Upper lobe of left lung (tissue), 6 donors: Measurements from ENCODE around the gene TCERG1L. TPM values are rescaled to one million over a fixed set of nuclear protein-coding genes. Genes with fewer than 3 reads are reported as not detected.

Experiments used
- ATAC-seq, 2 donors: fragments of 200-7000 bp; cut with Tn5 transposase; one replicate each; pipeline ENCODE4 v1.9.1; 2022; ENCODE audit warnings: mild to moderate bottlenecking in 2 of 2, moderate library complexity in 2 of 2; ENCODE audit not compliant: low FRiP score in 2 of 2
- DNase-seq, 2 donors: peaks; one replicate each; pipeline ENCODE4 v3.0.0-alpha.2; 2019 to 2020
- H3K27ac ChIP-seq, 4 donors: fragments of 200-600 bp; sonication (generic); one replicate each; pipeline ENCODE4 v1.5.1; 2016 to 2019
- H3K27me3 ChIP-seq, 4 donors: fragments of 200-600 bp; sonication (generic); one replicate each; pipeline ENCODE4 v1.5.1; 2017 to 2019
- H3K36me3 ChIP-seq, 4 donors: fragments of 200-600 bp; sonication (generic); one replicate each; pipeline ENCODE4 v1.5.1; 2016 to 2019
- H3K4me1 ChIP-seq, 4 donors: fragments of 200-600 bp; sonication (generic); one replicate each; pipeline ENCODE4 v1.5.1; 2018 to 2019
- H3K4me3 ChIP-seq, 4 donors: fragments of 200-600 bp; sonication (generic); one replicate each; pipeline ENCODE4 v1.5.1; 2017 to 2019; ENCODE audit warnings: mild to moderate bottlenecking in 2 of 4, moderate library complexity in 1 of 4
- H3K9me3 ChIP-seq, 4 donors: fragments of 200-600 bp; sonication (generic); one replicate each; pipeline ENCODE4 v1.5.1; 2018 to 2019
- EP300 ChIP-seq, 4 donors: sonication (generic); formaldehyde crosslinking; IDR thresholded peaks; one replicate each; pipeline ENCODE4 v1.5.1; 2017; ENCODE audit warnings: antibody characterized with exemption in 4 of 4, control low read depth in 2 of 4
- POLR2A ChIP-seq, 4 donors: fragments of 450-650 bp; IDR thresholded peaks; one replicate each; pipeline ENCODE4 v1.5.1; 2016 to 2017; ENCODE audit warnings: antibody characterized with exemption in 4 of 4, mild to moderate bottlenecking in 2 of 4
- POLR2AphosphoS5 ChIP-seq, 2 donors: sonication (generic); formaldehyde crosslinking; IDR thresholded peaks; one replicate each; pipeline ENCODE4 v1.5.1; 2017; ENCODE audit warnings: antibody characterized with exemption in 2 of 2
- WGBS, 2 donors: methylation state at CpG; one replicate each; pipeline ENCODE4 v1.1.5; 2017 to 2018; 5-methylcytosine and 5-hydroxymethylcytosine counted together
- total RNA-seq, 6 donors: library from RNA; depleted of rRNA in 4 of 6; stranded (reverse); fragments of >200 nt in 4 of 6; gene quantifications; one replicate each; pipeline versions ENCODE4 v1.1.0 to v1.2.1, GENCODE V29; 2016 to 2021
- TF ChIP-seq, protein P1 (sequence below), 6 experiments: fragments of 450-650 bp in 4 of 6; fragments of 200-600 bp in 2 of 6; sonication (generic) in 2 of 6; IDR thresholded peaks; one replicate each; pipeline ENCODE4 v1.5.1; 2016 to 2019; ENCODE audit warnings: antibody characterized with exemption in 6 of 6
- donor health status: DM: no; HTN: no; CAD: no; lungs with moderate emphysema.
- donor health status: DM: no; HTN: yes; CAD: no; lungs with severe emphysema.

TCERG1L gene
- total RNA-seq, 6 donors from 2014 or later: 0.10 TPM; not detected in 5

DNA sequence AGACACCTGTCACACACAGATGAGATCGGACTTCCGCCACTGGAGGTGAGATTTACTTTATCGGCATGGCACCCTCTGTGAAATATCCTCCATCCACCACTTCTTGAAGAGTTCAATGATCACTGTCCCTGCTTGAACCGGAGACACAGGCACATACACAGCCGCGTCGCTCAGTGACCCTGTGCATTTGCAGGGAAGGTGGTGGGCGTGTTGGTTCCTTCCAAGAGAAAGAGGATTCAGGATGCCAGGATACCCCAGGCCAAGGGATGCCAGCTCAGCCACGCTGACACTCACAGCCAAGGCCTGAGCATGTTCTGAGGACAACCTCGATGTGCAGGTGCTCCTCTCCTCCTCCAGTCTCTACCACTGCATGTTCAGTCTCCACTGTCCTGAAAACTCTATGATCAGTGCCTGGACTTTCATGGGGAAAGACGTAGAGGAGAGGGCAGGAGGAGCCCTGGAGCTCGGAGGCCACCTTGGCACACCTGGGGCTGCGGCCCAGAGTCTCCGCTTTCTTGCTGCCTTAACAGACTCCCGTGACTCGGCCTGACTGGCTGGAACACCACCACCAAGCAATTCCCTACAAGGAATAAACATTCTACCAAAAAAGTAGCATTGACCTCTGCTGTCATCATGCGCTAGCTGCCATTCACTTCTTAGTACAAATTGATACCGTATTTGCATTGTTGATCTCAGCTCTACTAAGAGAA lies 115.2 kb downstream of the TCERG1L start:
- no peaks in the 10 kb centered on the region for H3K4me1 ChIP-seq
- DNase-seq: peak in 1 of 2 donors; percentile 9
- no peak for TF ChIP-seq EP300 (IDR thresholded peaks at IDR 0.05)
- WGBS, 2 donors: 88 to 89% methylated on average over 15 to 18 of the region's 18 CpGs
- H3K27me3 ChIP-seq: no peaks in the 10 kb centered on the region
- H3K27ac ChIP-seq: no peak overlapping the region
- ATAC-seq: no peak
- H3K4me3 ChIP-seq: no peak overlapping the region
- H3K36me3 ChIP-seq: no peaks in the 10 kb centered on the region
- no peaks in the 10 kb centered on the region for H3K9me3 ChIP-seq

DNA sequence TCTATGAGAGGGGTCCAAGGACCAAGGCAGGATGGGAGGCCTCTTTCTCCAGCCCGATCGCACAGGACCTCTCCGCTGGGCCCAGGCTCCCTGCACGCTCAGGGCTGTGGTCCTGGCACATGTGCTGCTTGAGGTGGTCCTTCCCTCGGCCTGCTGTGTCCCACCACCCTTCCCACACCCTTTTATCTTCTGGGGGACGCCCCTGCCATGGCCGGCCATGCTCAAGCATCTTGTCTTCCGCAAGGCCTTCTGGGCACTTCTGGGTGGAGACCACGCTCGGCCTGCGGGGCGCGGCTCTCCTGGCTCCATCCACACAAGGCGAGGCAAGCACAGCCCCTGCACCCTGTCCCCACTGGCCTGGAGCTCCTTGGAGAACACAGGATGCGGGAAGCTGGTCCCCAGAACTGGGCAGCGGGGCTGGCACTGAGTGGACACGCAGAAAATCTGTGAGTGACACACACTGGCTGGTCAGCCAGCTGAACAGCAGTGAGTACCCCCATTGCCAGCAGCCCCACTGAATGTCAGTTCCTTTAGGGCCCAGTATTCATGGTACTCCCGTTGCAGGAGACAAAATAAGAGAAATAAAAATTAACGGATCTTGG lies 115.9 kb downstream of the TCERG1L start:
- H3K36me3 ChIP-seq: no peaks in the 10 kb centered on the region
- no peaks in the 10 kb centered on the region for H3K27me3 ChIP-seq
- H3K4me3 ChIP-seq: no peak overlapping the region
- TF ChIP-seq, protein P1, sequence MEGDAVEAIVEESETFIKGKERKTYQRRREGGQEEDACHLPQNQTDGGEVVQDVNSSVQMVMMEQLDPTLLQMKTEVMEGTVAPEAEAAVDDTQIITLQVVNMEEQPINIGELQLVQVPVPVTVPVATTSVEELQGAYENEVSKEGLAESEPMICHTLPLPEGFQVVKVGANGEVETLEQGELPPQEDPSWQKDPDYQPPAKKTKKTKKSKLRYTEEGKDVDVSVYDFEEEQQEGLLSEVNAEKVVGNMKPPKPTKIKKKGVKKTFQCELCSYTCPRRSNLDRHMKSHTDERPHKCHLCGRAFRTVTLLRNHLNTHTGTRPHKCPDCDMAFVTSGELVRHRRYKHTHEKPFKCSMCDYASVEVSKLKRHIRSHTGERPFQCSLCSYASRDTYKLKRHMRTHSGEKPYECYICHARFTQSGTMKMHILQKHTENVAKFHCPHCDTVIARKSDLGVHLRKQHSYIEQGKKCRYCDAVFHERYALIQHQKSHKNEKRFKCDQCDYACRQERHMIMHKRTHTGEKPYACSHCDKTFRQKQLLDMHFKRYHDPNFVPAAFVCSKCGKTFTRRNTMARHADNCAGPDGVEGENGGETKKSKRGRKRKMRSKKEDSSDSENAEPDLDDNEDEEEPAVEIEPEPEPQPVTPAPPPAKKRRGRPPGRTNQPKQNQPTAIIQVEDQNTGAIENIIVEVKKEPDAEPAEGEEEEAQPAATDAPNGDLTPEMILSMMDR (IDR thresholded peaks at IDR 0.05): no peak
- TF ChIP-seq POLR2AphosphoS5 (IDR thresholded peaks at IDR 0.05) (no peak), EP300 (IDR thresholded peaks at IDR 0.05) (no peak), POLR2A (IDR thresholded peaks at IDR 0.05) (no peak)
- H3K4me1 ChIP-seq: no peaks in the 10 kb centered on the region
- H3K9me3 ChIP-seq: no peaks in the 10 kb centered on the region
- WGBS, 2 donors: 77 to 86% methylated on average over 12 to 19 of the region's 19 CpGs
- DNase-seq (peak; percentile 15 to 71), ATAC-seq (peak in 1 of 2 donors; percentile 42)
- no peak overlapping the region for H3K27ac ChIP-seq

DNA sequence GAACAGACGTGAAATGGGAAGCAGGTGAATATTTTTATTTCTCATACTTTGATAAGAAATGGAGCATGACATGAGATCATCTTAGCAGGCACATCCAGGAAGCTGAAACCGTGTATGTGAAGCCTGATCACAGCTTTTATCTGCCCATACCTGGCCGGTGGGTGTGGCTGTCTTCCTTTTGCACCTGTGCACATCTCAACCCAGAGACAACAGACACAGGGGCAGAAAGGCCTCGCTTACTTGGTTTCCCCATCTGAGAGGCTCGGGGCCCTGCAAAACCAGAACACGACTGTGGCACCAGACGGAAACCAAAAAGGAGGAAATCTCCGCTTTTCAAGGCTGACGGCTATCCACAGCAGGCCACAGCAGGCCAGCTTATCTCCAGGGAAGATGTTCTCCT lies 116.4 kb downstream of the TCERG1L start:
- WGBS, 2 donors: 82% methylated on average over 5 to 9 of the region's 9 CpGs
- Histone ChIP-seq H3K36me3 (no peaks in the 10 kb centered on the region), H3K4me1 (no peaks in the 10 kb centered on the region), H3K27me3 (no peaks in the 10 kb centered on the region), H3K4me3 (no peak overlapping the region), H3K9me3 (no peaks in the 10 kb centered on the region), H3K27ac (no peak overlapping the region)
- DNase-seq (peak in 1 of 2 donors; percentile 14), ATAC-seq (no peak)
- TF ChIP-seq, protein P1 (IDR thresholded peaks at IDR 0.05): no peak
- TF ChIP-seq POLR2AphosphoS5 (IDR thresholded peaks at IDR 0.05) (no peak), EP300 (IDR thresholded peaks at IDR 0.05) (no peak), POLR2A (IDR thresholded peaks at IDR 0.05) (no peak)

DNA sequence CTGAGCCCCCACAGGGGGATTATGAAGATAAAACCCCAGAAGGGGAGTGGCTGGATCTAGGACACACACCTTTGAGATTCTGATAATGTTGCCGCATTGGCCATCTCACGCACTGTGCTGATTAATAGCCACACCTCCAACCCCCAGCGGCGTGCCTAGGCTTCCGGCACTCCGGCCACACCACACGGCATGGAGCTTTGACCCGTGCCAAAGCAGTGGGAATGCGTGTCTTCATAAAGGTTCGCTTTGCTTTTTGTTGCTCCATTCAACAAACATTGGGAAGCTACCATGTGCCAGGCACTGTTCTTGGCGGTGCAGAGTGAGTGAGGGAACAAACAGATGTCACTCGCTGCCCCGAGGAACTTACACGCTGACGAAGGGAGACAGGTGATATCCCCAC lies 117.6 kb downstream of the TCERG1L start:
- Histone ChIP-seq H3K9me3 (no peaks in the 10 kb centered on the region), H3K27me3 (no peaks in the 10 kb centered on the region), H3K4me1 (no peaks in the 10 kb centered on the region), H3K27ac (no peak overlapping the region), H3K4me3 (no peak overlapping the region), H3K36me3 (no peaks in the 10 kb centered on the region)
- DNase-seq (peak in 1 of 2 donors; percentile 37), ATAC-seq (no peak)
- 90% methylated on average over 15 of the region's 15 CpGs for WGBS, 2 donors
- TF ChIP-seq POLR2AphosphoS5 (IDR thresholded peaks at IDR 0.05): no peak
- TF ChIP-seq POLR2A (IDR thresholded peaks at IDR 0.05): no peak

DNA sequence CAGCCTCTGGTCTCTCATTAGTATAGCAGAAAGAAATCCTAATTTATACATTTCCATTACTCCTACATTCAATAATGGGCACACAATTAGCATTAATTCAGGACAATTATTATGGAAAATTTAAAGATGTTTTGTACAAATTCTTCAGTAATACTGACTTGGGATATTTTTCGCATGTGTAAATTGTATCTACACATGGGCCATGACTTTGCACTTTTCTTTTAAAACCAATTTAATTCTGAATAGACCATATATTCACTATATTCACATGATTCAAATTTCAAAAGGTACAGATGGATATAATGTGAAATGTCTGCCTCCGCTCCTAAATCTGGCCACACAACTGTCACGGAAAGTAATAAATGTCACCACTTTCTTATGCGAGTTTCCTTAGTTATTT lies 123.0 kb downstream of the TCERG1L start:
- Histone ChIP-seq H3K27ac (no peak overlapping the region), H3K9me3 (no peaks in the 10 kb centered on the region), H3K4me1 (no peaks in the 10 kb centered on the region), H3K36me3 (no peaks in the 10 kb centered on the region), H3K4me3 (no peak overlapping the region), H3K27me3 (no peaks in the 10 kb centered on the region)
- TF ChIP-seq EP300 (IDR thresholded peaks at IDR 0.05): no peak
- no peak for TF ChIP-seq POLR2AphosphoS5 (IDR thresholded peaks at IDR 0.05)
- TF ChIP-seq POLR2A (IDR thresholded peaks at IDR 0.05): no peak
- TF ChIP-seq, protein P1 (IDR thresholded peaks at IDR 0.05): no peak
- 92 to 93% methylated on average over 4 of the region's 4 CpGs for WGBS, 2 donors
- DNase-seq (no peak), ATAC-seq (no peak)
